Left ventricle myocardium inferior (tissue), 1 donor: ENCODE measurements around the gene MYO10. TPM values are rescaled to one million over a fixed set of nuclear protein-coding genes. Genes with fewer than 3 reads are reported as not detected.

Experiments
- DNase-seq: peaks from one replicate; pipeline ENCODE4 v3.0.0-alpha.2; 2020
- H3K27ac ChIP-seq: fragments of 200-600 bp; replicated peaks from 2 replicates; pipeline ENCODE4 v1.8.0; 2021
- H3K27me3 ChIP-seq: fragments of 200-600 bp; 2 replicates; pipeline ENCODE4 v1.8.0; 2021; ENCODE audit warnings: low read depth
- H3K36me3 ChIP-seq: fragments of 200-600 bp; 2 replicates; pipeline ENCODE4 v1.8.0; 2021
- H3K4me1 ChIP-seq: fragments of 200-600 bp; 2 replicates; pipeline ENCODE4 v1.8.0; 2021
- H3K4me3 ChIP-seq: fragments of 200-600 bp; 2 replicates; pipeline ENCODE4 v1.8.0; 2021; ENCODE audit warnings: mild to moderate bottlenecking, moderate library complexity
- H3K9me3 ChIP-seq: fragments of 200-600 bp; replicated peaks from 2 replicates; pipeline ENCODE4 v1.8.0; 2021
- intact Hi-C: fragments of 100-400 bp; cut with micrococcal nuclease; formaldehyde crosslinking; loops from one replicate; pipeline ENCODE4 v1.11.0; 2022
- total RNA-seq: library from RNA; stranded (reverse); fragmentation: NEBNext Ultra II Directional; extraction: Animal tissue kit (Norgen Biotek cat#: 25700); gene quantifications from one replicate; pipeline ENCODE4 v1.2.1, GENCODE V29; 2021
- TF ChIP-seq, protein P1 (sequence below): fragments of 200-600 bp; IDR thresholded peaks from 2 replicates; pipeline ENCODE4 v1.8.0; 2021; ENCODE audit warnings: antibody characterized with exemption, mild to moderate bottlenecking, borderline replicate concordance
- donor health status: DM: no; HTN: yes; CAD: no; lungs with severe emphysema.

Gene MYO10
- total RNA-seq, 1 donor from 2014 or later: 5.0 TPM

DNA sequence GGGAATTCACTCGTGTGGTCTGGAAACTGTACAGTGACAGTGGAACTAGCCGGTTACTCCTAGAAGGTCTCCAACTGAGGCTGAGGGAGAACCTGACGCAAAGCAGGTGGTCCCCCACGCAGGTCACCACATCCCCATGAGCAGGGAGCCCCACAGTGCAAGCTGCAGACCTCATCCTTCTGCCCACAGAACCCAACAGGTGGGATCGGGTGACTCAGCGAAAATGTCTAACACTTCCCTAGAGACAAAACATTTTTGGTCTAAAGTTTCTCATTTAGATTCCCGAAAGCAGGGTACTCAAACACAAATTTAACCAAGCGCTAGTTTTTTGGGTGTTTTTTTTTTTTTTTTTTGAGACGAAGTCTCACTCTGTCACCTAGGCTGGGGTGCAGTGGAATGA lies 256.9 kb downstream of the MYO10 start:
- no peaks in the 10 kb centered on the region for H3K9me3 ChIP-seq
- H3K4me1 ChIP-seq: no peaks in the 10 kb centered on the region
- TF ChIP-seq, protein P1, sequence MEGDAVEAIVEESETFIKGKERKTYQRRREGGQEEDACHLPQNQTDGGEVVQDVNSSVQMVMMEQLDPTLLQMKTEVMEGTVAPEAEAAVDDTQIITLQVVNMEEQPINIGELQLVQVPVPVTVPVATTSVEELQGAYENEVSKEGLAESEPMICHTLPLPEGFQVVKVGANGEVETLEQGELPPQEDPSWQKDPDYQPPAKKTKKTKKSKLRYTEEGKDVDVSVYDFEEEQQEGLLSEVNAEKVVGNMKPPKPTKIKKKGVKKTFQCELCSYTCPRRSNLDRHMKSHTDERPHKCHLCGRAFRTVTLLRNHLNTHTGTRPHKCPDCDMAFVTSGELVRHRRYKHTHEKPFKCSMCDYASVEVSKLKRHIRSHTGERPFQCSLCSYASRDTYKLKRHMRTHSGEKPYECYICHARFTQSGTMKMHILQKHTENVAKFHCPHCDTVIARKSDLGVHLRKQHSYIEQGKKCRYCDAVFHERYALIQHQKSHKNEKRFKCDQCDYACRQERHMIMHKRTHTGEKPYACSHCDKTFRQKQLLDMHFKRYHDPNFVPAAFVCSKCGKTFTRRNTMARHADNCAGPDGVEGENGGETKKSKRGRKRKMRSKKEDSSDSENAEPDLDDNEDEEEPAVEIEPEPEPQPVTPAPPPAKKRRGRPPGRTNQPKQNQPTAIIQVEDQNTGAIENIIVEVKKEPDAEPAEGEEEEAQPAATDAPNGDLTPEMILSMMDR: no peak
- H3K4me3 ChIP-seq: no peak overlapping the region
- no peak overlapping the region for H3K27ac ChIP-seq
- intact Hi-C loops: no loop called here
- no peaks in the 10 kb centered on the region for H3K27me3 ChIP-seq
- DNase-seq: no peak
- H3K36me3 ChIP-seq: peaks cover 66% of the 10 kb centered on the region

DNA sequence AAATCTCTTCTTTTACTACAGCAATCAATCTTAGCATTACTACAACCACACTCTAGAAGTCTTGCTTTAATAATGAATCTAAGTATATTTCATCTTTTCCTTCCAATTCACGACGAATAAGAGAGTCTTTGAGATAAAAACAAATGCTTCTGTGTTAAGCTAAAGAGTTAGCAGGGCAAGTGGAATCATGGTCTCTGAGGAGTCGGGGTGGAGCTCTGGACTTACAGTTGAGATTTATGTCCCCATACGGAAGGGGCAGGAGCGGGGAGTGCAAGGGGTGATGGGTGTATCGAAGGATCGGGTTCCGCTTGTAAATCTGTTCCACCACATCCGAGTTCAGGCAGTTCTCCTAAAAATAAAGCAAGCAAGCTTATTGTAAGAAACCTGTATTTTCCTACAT lies 260.3 kb downstream of the MYO10 start:
- H3K4me3 ChIP-seq: no peak overlapping the region
- intact Hi-C loops: no loop called here

DNA sequence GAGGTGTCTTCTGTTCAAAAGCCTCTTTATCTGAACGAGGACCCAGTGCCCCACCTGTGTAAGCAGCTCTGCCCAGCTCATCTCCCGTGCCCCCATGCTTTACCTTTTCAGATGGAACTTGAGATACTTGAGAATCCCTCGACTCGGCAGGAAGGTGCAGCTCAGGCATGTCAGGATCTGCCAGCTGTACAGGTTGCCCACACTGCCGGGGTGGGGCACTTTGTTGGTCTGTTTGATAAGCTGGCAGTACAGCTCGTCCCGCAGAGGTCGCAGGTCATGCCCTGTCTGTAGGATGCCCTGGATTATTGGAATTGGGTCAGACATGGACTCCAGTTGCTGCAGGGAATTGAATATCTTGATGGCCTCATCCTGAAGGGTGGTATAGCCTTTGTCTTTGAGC lies 261.3 kb downstream of the MYO10 start:
- H3K27me3 ChIP-seq: no peaks in the 10 kb centered on the region
- H3K9me3 ChIP-seq: no peaks in the 10 kb centered on the region
- H3K4me1 ChIP-seq: peaks cover 4% of the 10 kb centered on the region
- H3K27ac ChIP-seq: no peak overlapping the region
- TF ChIP-seq, protein P1: no peak
- H3K36me3 ChIP-seq: peaks cover 40% of the 10 kb centered on the region
- intact Hi-C loops: no loop called here
- no peak overlapping the region for H3K4me3 ChIP-seq
- DNase-seq: no peak

More for the DNA sequence above, 260.3 kb downstream of the MYO10 start:
- no peaks in the 10 kb centered on the region for H3K27me3 ChIP-seq
- H3K27ac ChIP-seq: no peak overlapping the region
- H3K36me3 ChIP-seq: peaks cover 44% of the 10 kb centered on the region
- no peaks in the 10 kb centered on the region for H3K4me1 ChIP-seq
- no peak for DNase-seq
- no peaks in the 10 kb centered on the region for H3K9me3 ChIP-seq
- TF ChIP-seq, protein P1: no peak

DNA sequence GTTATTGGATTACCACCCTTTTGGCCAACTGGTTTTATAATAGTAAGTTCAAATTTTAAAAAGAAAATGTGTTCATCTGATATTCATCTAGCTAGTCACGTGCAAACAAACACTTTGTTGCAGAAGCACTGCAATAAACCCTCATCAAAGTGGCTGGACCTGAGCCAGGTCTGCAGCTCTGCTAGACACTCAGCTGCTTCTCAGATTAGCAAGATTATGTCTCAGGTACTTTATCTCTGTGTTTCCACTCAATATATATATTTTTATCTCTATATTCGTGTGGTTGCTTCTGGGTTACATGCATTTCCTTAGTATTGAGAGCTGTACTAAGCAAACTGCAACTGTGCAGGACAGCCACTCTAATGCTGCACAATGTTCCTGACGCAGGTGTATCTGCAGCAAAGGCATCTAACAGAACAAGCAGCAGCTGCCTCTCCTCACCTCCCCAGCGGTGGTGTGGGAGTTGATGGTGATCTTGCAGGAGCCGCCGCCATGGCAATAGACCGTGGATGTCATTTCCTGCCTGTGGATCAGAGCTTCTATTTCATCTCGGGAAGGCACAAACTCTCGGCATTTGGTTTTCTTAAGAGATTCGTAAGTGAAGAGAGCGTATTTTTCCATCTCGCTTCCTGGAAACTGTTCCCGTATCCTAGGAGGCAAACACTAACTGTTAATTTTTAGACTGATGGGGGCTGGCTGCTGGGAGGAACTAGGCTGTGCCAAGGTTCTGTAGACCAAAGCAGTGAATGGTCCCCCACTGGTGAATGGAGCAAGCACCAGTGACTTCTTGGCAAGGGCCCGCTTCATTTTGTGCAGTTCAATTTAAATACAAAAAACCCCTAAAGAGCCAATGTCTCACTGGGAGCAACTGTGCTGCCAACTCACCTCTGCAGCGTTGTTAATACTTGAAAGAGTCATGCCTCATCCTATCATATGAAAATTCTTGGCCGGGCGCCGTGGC lies 262.6 kb downstream of the MYO10 start:
- H3K4me1 ChIP-seq: peaks cover 9% of the 10 kb centered on the region
- TF ChIP-seq, protein P1: no peak
- peaks cover 28% of the 10 kb centered on the region for H3K36me3 ChIP-seq
- DNase-seq: no peak
- intact Hi-C loops: no loop called here
- H3K27ac ChIP-seq: no peak overlapping the region
- H3K27me3 ChIP-seq: no peaks in the 10 kb centered on the region
- no peaks in the 10 kb centered on the region for H3K9me3 ChIP-seq
- no peak overlapping the region for H3K4me3 ChIP-seq

DNA sequence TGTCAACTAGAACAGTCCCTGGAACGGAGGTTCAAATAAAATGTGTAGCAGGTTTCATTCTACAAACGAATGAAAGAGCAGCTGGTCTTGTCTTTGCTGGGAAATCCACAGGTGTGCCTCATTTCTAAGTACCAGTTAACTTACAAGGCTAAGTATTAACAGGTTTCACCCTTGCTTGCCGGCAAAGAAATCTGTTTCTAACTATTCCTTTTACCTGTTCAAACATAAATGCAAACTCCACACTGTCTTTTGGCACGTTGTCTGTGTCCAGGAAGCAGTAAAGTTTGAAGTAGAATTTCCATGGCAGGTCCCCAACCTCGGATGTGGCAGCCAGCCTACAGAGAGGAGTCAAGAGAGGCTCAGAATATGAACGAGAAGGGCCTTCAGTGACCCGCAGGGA lies 264.9 kb downstream of the MYO10 start:
- TF ChIP-seq, protein P1: no peak
- intact Hi-C loops: no loop called here
- no peak overlapping the region for H3K4me3 ChIP-seq
- H3K9me3 ChIP-seq: no peaks in the 10 kb centered on the region
- DNase-seq: no peak
- H3K4me1 ChIP-seq: peaks cover 25% of the 10 kb centered on the region
- no peak overlapping the region for H3K27ac ChIP-seq
- H3K27me3 ChIP-seq: no peaks in the 10 kb centered on the region
- peaks cover 24% of the 10 kb centered on the region for H3K36me3 ChIP-seq
